HepG2 (cell line): ENCODE data around the gene TMEM214. TPM values are rescaled to one million over a fixed set of nuclear protein-coding genes. Genes with fewer than 3 reads are reported as not detected.

Experiments used
- ATAC-seq: fragments of 200-7000 bp; cut with Tn5 transposase; 3 replicates; pipeline ENCODE4 v1.9.1; 2020; ENCODE audit warnings: mild to moderate bottlenecking, moderate library complexity
- BruUV-seq: library from RNA; stranded (reverse); fragments of 400-500 nt; replicated peaks from 2 replicates; lab custom pipeline; 2021; lab: Mats Ljungman, UMichigan
- CTCF ChIA-PET: fragments of 300-600 bp; formaldehyde crosslinking; extraction: SDS; loops from one replicate; lab custom pipeline; 2021; ENCODE audit warnings: low total read pairs, inconsistent platforms, low intra/inter-chr PET ratio; lab: Yijun Ruan, JAX
- POLR2A ChIA-PET: fragments of 350-600 bp; sonication (Branson Sonifier 250); formaldehyde crosslinking; loops from one replicate; lab custom pipeline; 2020; ENCODE audit warnings: antibody characterized with exemption, inconsistent platforms; lab: Yijun Ruan, JAX
- DNase-seq: peaks from one replicate; pipeline ENCODE4 v3.0.0-alpha.2; 2015; ENCODE audit warnings: low spot score
- FAIRE-seq: peaks from 3 replicates; lab custom pipeline; 2011; peaks lifted over from hg19 to GRCh38; lab: Jason Lieb, UNC
- H2AFZ ChIP-seq: one replicate; pipeline ENCODE4 v1.6.1; 2011; ENCODE audit warnings: low read length, inconsistent platforms
- H3K27ac ChIP-seq: fragments of 300-600 bp; 3 replicates; pipeline ENCODE4 v1.8.0; 2011; ENCODE audit warnings: mixed run types, mild to moderate bottlenecking, mixed read lengths, low read length, inconsistent platforms; ENCODE audit not compliant: insufficient read depth; ENCODE audit errors: extremely low read length
- H3K27me3 ChIP-seq, 2 experiments: fragments of 200-600 bp in 1 of 2; 2 replicates in 1 of 2; 3 replicates in 1 of 2; pipeline versions ENCODE4 v1.6.0 to v1.8.0; 2011; ENCODE audit warnings: low read length in 2 of 2, mild to moderate bottlenecking in 2 of 2, moderate library complexity in 2 of 2, inconsistent platforms in 1 of 2; ENCODE audit not compliant: insufficient read depth in 2 of 2, control insufficient read depth in 1 of 2
- H3K36me3 ChIP-seq, 2 experiments: fragments of 200-600 bp in 1 of 2; replicated peaks in 1 of 2; 2 replicates in 1 of 2; 3 replicates in 1 of 2; pipeline versions ENCODE4 v1.5.1 to v1.8.0; 2011; ENCODE audit warnings: low read length in 2 of 2, inconsistent platforms in 1 of 2; ENCODE audit not compliant: insufficient read depth in 2 of 2, control insufficient read depth in 1 of 2
- H3K4me1 ChIP-seq: 2 replicates; pipeline ENCODE4 v1.5.1; 2012; ENCODE audit warnings: low read length, inconsistent platforms; ENCODE audit not compliant: insufficient read depth
- H3K4me2 ChIP-seq: 2 replicates; pipeline ENCODE4 v1.6.0; 2011; ENCODE audit warnings: low read depth, low read length, inconsistent platforms
- H3K4me3 ChIP-seq, 3 experiments: fragments of 200-600 bp in 1 of 3; sonication (generic), shearing (Covaris generic) in 1 of 3; replicated peaks in 1 of 3; 2 replicates each; pipeline ENCODE4 v1.5.1; 2011 to 2016; ENCODE audit warnings: low read length in 3 of 3, inconsistent platforms in 2 of 3, low read depth in 2 of 3, mild to moderate bottlenecking in 2 of 3, control low read depth in 1 of 3, mixed read lengths in 1 of 3; ENCODE audit not compliant: insufficient read depth in 1 of 3
- H3K79me2 ChIP-seq: one replicate; pipeline ENCODE4 v1.6.1; 2011; ENCODE audit warnings: low read length, inconsistent platforms; ENCODE audit not compliant: insufficient read depth
- H3K9ac ChIP-seq: 2 replicates; pipeline ENCODE4 v1.6.0; 2011; ENCODE audit warnings: mild to moderate bottlenecking, low read depth, low read length, inconsistent platforms; ENCODE audit not compliant: insufficient read depth
- H3K9me3 ChIP-seq: 2 replicates; pipeline ENCODE4 v1.5.1; 2012; ENCODE audit warnings: mild to moderate bottlenecking, low read length
- H4K20me1 ChIP-seq: 2 replicates; pipeline ENCODE4 v1.6.0; 2011; ENCODE audit warnings: inconsistent platforms, mild to moderate bottlenecking, low read length, moderate library complexity; ENCODE audit not compliant: insufficient read depth
- FOSL2 ChIP-seq: sonication (generic); formaldehyde crosslinking; IDR thresholded peaks from 2 replicates; pipeline ENCODE4 v1.4.0; 2020; ENCODE audit warnings: missing genetic modification reagents
- MTA1 ChIP-seq: sonication (generic); formaldehyde crosslinking; IDR thresholded peaks from 2 replicates; pipeline ENCODE4 v1.4.0; 2020; ENCODE audit warnings: missing genetic modification reagents, mild to moderate bottlenecking, borderline replicate concordance
- RAD51 ChIP-seq: fragments of 450-650 bp; IDR thresholded peaks from 2 replicates; pipeline ENCODE4 v1.6.1; 2016; ENCODE audit warnings: borderline replicate concordance
- TAF15 ChIP-seq: fragments of 200-400 bp; formaldehyde crosslinking; IDR thresholded peaks from one replicate; pipeline ENCODE4 v1.6.1; 2018; ENCODE audit warnings: mild to moderate bottlenecking, low read depth, low read length; ENCODE audit not compliant: poor library complexity, severe bottlenecking
- TRIM24 ChIP-seq: sonication (generic); formaldehyde crosslinking; IDR thresholded peaks from 2 replicates; pipeline ENCODE4 v1.8.0; 2022; ENCODE audit warnings: mild to moderate bottlenecking, missing genetic modification reagents
- ZFX ChIP-seq: sonication (generic); formaldehyde crosslinking; IDR thresholded peaks from 2 replicates; pipeline ENCODE4 v1.4.0; 2020; ENCODE audit warnings: mild to moderate bottlenecking, low read depth, missing genetic modification reagents, moderate library complexity
- ZNF513 ChIP-seq: sonication (generic); formaldehyde crosslinking; conservative IDR thresholded peaks from 2 replicates; pipeline ENCODE4 v1.5.0; 2020; ENCODE audit warnings: missing genetic modification reagents
- WGBS: methylation state at CpG from one replicate; pipeline ENCODE4 v1.1.6; 2017; ENCODE audit warnings: low lambda C conversion rate; 5-methylcytosine and 5-hydroxymethylcytosine counted together
- in situ Hi-C: cut with HindIII; loops from 2 replicates; pipeline ENCODE4 v1.10.0; 2017; ENCODE audit warnings: low pct_unique_long_range_greater_than_20kb; ENCODE audit not compliant: extremely low pct_ligation_motif_present
- intact Hi-C: fragments of 100-400 bp; cut with micrococcal nuclease; formaldehyde crosslinking; loops from one replicate; pipeline ENCODE4 v1.10.0; 2022; ENCODE audit not compliant: unreplicated experiment
- polyA plus RNA-seq, 8 experiments: library from polyadenylated mRNA; depleted of rRNA in 3 of 8; stranded (reverse) in 7 of 8; unstranded in 1 of 8; fragments of >200 nt; fragmentation: Illumina TruSeq in 4 of 8; extraction: Trizol in 4 of 8; gene quantifications; 2 replicates each; pipeline versions ENCODE4 v1.2.1 to v1.2.3, GENCODE V29; 2011 to 2016; ENCODE audit warnings: low read depth in 4 of 8, missing spikeins in 1 of 8, mixed read lengths in 1 of 8; ENCODE audit not compliant: insufficient read depth in 1 of 8
- total RNA-seq, 5 experiments: library from RNA; depleted of rRNA; stranded (reverse); fragments of >200 nt; fragmentation: Illumina TruSeq; extraction: Trizol; gene quantifications; 2 replicates each; pipeline ENCODE4 v1.2.3, GENCODE V29; 2016; ENCODE audit warnings: low read depth in 1 of 5
- TF ChIP-seq, protein P1 (sequence below): sonication (generic); formaldehyde crosslinking; IDR thresholded peaks from 2 replicates; pipeline ENCODE4; 2020; ENCODE audit warnings: missing genetic modification reagents, mild to moderate bottlenecking, borderline replicate concordance

Gene TMEM214
- total and polyA plus RNA-seq, 2 of the 13 experiments (the other 11 are each of a cell fraction or from before 2014, with no cell fraction given), result 58.3 to 132 TPM

- no peaks in the 10 kb centered on the region for H3K79me2 ChIP-seq
- H3K4me1 ChIP-seq, result peaks cover 9% of the 10 kb centered on the region
- ChIA-PET CTCF (no interaction called here), POLR2A (no interaction called here)
- H2AFZ ChIP-seq, result no peak overlapping the region
- H3K27me3 ChIP-seq, result no peaks in the 10 kb centered on the region
- H4K20me1 ChIP-seq, result no peaks in the 10 kb centered on the region
- TF ChIP-seq FOSL2 (CRISPR knock-in tag), result peak; percentile 65
- TF ChIP-seq, protein P1, sequence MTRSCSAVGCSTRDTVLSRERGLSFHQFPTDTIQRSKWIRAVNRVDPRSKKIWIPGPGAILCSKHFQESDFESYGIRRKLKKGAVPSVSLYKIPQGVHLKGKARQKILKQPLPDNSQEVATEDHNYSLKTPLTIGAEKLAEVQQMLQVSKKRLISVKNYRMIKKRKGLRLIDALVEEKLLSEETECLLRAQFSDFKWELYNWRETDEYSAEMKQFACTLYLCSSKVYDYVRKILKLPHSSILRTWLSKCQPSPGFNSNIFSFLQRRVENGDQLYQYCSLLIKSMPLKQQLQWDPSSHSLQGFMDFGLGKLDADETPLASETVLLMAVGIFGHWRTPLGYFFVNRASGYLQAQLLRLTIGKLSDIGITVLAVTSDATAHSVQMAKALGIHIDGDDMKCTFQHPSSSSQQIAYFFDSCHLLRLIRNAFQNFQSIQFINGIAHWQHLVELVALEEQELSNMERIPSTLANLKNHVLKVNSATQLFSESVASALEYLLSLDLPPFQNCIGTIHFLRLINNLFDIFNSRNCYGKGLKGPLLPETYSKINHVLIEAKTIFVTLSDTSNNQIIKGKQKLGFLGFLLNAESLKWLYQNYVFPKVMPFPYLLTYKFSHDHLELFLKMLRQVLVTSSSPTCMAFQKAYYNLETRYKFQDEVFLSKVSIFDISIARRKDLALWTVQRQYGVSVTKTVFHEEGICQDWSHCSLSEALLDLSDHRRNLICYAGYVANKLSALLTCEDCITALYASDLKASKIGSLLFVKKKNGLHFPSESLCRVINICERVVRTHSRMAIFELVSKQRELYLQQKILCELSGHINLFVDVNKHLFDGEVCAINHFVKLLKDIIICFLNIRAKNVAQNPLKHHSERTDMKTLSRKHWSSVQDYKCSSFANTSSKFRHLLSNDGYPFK, result no peak
- no TSS peak for BruUV-seq
- FAIRE-seq (no peak), ATAC-seq (no peak), DNase-seq (no peak)
- in situ Hi-C loops (no loop called here), intact Hi-C loops (no loop called here)
- H3K27ac ChIP-seq, result no peak overlapping the region
- no peak overlapping the region for H3K4me2 ChIP-seq
- no peak overlapping the region for H3K4me3 ChIP-seq
- 38% methylated on average over 9 of the region's 9 CpGs for WGBS
- H3K9ac ChIP-seq, result no peak overlapping the region
- H3K9me3 ChIP-seq, result no peaks in the 10 kb centered on the region
- H3K36me3 ChIP-seq, result no peaks in the 10 kb centered on the region
Observed at GRCh38 chr2:27003857-27004256, 28.9 kb upstream of the TMEM214 start.

GRCh38 chr2:27006602-27007415, 26.0 kb upstream of the TMEM214 start:
- POLR2A ChIA-PET, result interaction anchor here (1.3 kb wide), 1 partner anchor 26 kb away, joined by 4 read pairs; the partner anchor contains the start of gene TMEM214
- Histone ChIP-seq H3K79me2 (no peaks in the 10 kb centered on the region), H3K36me3 (no peaks in the 10 kb centered on the region), H3K4me2 (no peak overlapping the region), H3K27me3 (no peaks in the 10 kb centered on the region), H4K20me1 (no peaks in the 10 kb centered on the region), H3K9me3 (no peaks in the 10 kb centered on the region), H3K4me3 (no peak overlapping the region), H2AFZ (no peak overlapping the region), H3K9ac (no peak overlapping the region), H3K4me1 (peaks cover 15% of the 10 kb centered on the region), H3K27ac (no peak overlapping the region)
- in situ Hi-C loops, result no loop called here
- FAIRE-seq, result no peak
- 58% methylated on average over 6 of the region's 6 CpGs for WGBS
- intact Hi-C loops, result no loop called here
- ATAC-seq, result no peak
- DNase-seq, result no peak
- CTCF ChIA-PET, result no interaction called here
- no TSS peak for BruUV-seq
- TF ChIP-seq TRIM24 (CRISPR knock-in tag), result no peak
- TF ChIP-seq RAD51, result no peak
- no peak for TF ChIP-seq ZNF513 (CRISPR knock-in tag)
- no peak for TF ChIP-seq ZFX (CRISPR knock-in tag)
- TF ChIP-seq MTA1 (CRISPR knock-in tag), result no peak
- TF ChIP-seq TAF15, result no peak
- TF ChIP-seq, all 625 proteins: peak for 0
